ENCODE results near the gene SSR2.
A peak's percentile ranks its signal among the peaks of the same experiment; 100 is the strongest.
"Not testable (repeated sequence)": the region's sequence is repeated elsewhere in the genome, so short reads cannot be mapped to it uniquely, and the experiment has no call there.

SSR2 gene

GRCh38 chr1:156042828-156043227, 22.1 kb upstream of the SSR2 start:
- TF ChIP-seq CTCF (IDR thresholded peaks at IDR 0.05), result no peak
- Histone ChIP-seq H3K27me3 (no peaks in the 10 kb centered on the region), H3K4me3 (no peak overlapping the region), H3K27ac (no peak overlapping the region), H3K9me3 (no peaks in the 10 kb centered on the region), H3K36me3 (peaks cover 45 to 85% (median 67%) of the 10 kb centered on the region in 3 donors), H3K4me1 (no peaks in the 10 kb centered on the region)
- intact Hi-C loops (cut with DNase I; ENCODE audit: low total_unique reads), result no loop called here
- DNase-seq, result no peak

GRCh38 chr1:156034991-156035390, 14.2 kb upstream of the SSR2 start:
- H3K4me3 ChIP-seq; H3K27me3 ChIP-seq; DNase-seq; H3K4me1 ChIP-seq; H3K9me3 ChIP-seq; intact Hi-C loops (cut with DNase I; ENCODE audit: low total_unique reads); H3K27ac ChIP-seq: not testable (repeated sequence)
- H3K36me3 ChIP-seq, result peaks cover 19 to 42% (median 36%) of the 10 kb centered on the region in 3 donors

GRCh38 chr1:156033011-156033410, 12.3 kb upstream of the SSR2 start:
- no peak overlapping the region for H3K27ac ChIP-seq
- H3K36me3 ChIP-seq, result peaks cover 13 to 23% (median 20%) of the 10 kb centered on the region in 3 donors
- no peaks in the 10 kb centered on the region for H3K27me3 ChIP-seq
- H3K4me3 ChIP-seq, result no peak overlapping the region
- no peaks in the 10 kb centered on the region for H3K4me1 ChIP-seq
- no peak for TF ChIP-seq CTCF (IDR thresholded peaks at IDR 0.05)
- intact Hi-C loops (cut with DNase I; ENCODE audit: low total_unique reads), result no loop called here
- no peak for DNase-seq
- H3K9me3 ChIP-seq, result no peaks in the 10 kb centered on the region

- no peaks in the 10 kb centered on the region for H3K27me3 ChIP-seq
- DNase-seq, result no peak
- H3K4me3 ChIP-seq, result no peak overlapping the region
- no peaks in the 10 kb centered on the region for H3K4me1 ChIP-seq
- no peaks in the 10 kb centered on the region for H3K9me3 ChIP-seq
- intact Hi-C loops (cut with DNase I; ENCODE audit: low total_unique reads), result no loop called here
- H3K36me3 ChIP-seq, result no peaks in the 10 kb centered on the region
- no peak overlapping the region for H3K27ac ChIP-seq
- TF ChIP-seq CTCF (IDR thresholded peaks at IDR 0.05), result no peak
These were observed 5.8 kb upstream of the SSR2 start for GRCh38 chr1:156026588-156026987.

- no peak for DNase-seq
- no peaks in the 10 kb centered on the region for H3K27me3 ChIP-seq
- H3K4me1 ChIP-seq, result no peaks in the 10 kb centered on the region
- no peak overlapping the region for H3K4me3 ChIP-seq
- no peak overlapping the region for H3K27ac ChIP-seq
- peak in 1 of 2 experiments; percentile 7 for TF ChIP-seq CTCF (IDR thresholded peaks at IDR 0.05)
- intact Hi-C loops (cut with DNase I; ENCODE audit: low total_unique reads), result no loop called here
- no peaks in the 10 kb centered on the region for H3K9me3 ChIP-seq
- H3K36me3 ChIP-seq, result no peaks in the 10 kb centered on the region
These were observed 5.1 kb upstream of the SSR2 start for GRCh38 chr1:156025876-156026275.

GRCh38 chr1:156024801-156025200, 4.0 kb upstream of the SSR2 start:
- Histone ChIP-seq H3K36me3 (no peaks in the 10 kb centered on the region), H3K4me1 (peaks cover 0 to 8% (median 5%) of the 10 kb centered on the region in 4 donors), H3K27me3 (no peaks in the 10 kb centered on the region), H3K4me3 (no peak overlapping the region), H3K27ac (no peak overlapping the region), H3K9me3 (no peaks in the 10 kb centered on the region)
- TF ChIP-seq CTCF (IDR thresholded peaks at IDR 0.05), result no peak
- intact Hi-C loops (cut with DNase I; ENCODE audit: low total_unique reads), result no loop called here
- DNase-seq, result no peak

Measured in tibial artery (tissue), 4 donors.